ENCODE results near the gene C3orf38. TPM values are rescaled to one million over a fixed set of nuclear protein-coding genes. Genes with fewer than 3 reads are reported as not detected.

The C3orf38 gene
- total RNA-seq, 1 experiment from 2014 or later = 24.1 TPM

GRCh38 chr3:88166419-88166971 is 16.7 kb downstream of the C3orf38 start:
- H3K4me3 Mint-ChIP-seq = no peak overlapping the region
- H3K27me3 Mint-ChIP-seq (ENCODE audit: low read depth) = no peaks in the 10 kb centered on the region
- peaks cover 32% of the 10 kb centered on the region for H3K36me3 Mint-ChIP-seq
- H3K4me1 Mint-ChIP-seq = peaks cover 15% of the 10 kb centered on the region
- ATAC-seq = no peak
- no peak overlapping the region for H3K27ac Mint-ChIP-seq
- H3K9me3 Mint-ChIP-seq = peaks cover 13% of the 10 kb centered on the region
- no peak for DNase-seq (ENCODE audit: low spot score)
- TF ChIP-seq PRRX2 (CRISPR knock-in tag; IDR thresholded peaks at IDR 0.05) (no peak), OVOL2 (CRISPR knock-in tag; IDR thresholded peaks at IDR 0.05; ENCODE audit: borderline replicate concordance) (no peak), MAX (CRISPR knock-in tag; IDR thresholded peaks at IDR 0.05) (no peak), NFATC4 (CRISPR knock-in tag; IDR thresholded peaks at IDR 0.05) (no peak), NR1H2 (CRISPR knock-in tag; IDR thresholded peaks at IDR 0.05) (no peak), NFYB (CRISPR knock-in tag; conservative IDR thresholded peaks at IDR 0.05; ENCODE audit: low read depth) (no peak), SMAD4 (CRISPR knock-in tag; IDR thresholded peaks at IDR 0.05) (no peak), ETV6 (CRISPR knock-in tag; IDR thresholded peaks at IDR 0.05) (no peak), ZMAT4 (CRISPR knock-in tag; IDR thresholded peaks at IDR 0.05) (no peak), TEAD1 (CRISPR knock-in tag; IDR thresholded peaks at IDR 0.05) (no peak)
- TF ChIP-seq, protein P1, sequence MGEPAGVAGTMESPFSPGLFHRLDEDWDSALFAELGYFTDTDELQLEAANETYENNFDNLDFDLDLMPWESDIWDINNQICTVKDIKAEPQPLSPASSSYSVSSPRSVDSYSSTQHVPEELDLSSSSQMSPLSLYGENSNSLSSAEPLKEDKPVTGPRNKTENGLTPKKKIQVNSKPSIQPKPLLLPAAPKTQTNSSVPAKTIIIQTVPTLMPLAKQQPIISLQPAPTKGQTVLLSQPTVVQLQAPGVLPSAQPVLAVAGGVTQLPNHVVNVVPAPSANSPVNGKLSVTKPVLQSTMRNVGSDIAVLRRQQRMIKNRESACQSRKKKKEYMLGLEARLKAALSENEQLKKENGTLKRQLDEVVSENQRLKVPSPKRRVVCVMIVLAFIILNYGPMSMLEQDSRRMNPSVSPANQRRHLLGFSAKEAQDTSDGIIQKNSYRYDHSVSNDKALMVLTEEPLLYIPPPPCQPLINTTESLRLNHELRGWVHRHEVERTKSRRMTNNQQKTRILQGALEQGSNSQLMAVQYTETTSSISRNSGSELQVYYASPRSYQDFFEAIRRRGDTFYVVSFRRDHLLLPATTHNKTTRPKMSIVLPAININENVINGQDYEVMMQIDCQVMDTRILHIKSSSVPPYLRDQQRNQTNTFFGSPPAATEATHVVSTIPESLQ (CRISPR knock-in tag; IDR thresholded peaks at IDR 0.05) = no peak
- TF ChIP-seq, protein P2, sequence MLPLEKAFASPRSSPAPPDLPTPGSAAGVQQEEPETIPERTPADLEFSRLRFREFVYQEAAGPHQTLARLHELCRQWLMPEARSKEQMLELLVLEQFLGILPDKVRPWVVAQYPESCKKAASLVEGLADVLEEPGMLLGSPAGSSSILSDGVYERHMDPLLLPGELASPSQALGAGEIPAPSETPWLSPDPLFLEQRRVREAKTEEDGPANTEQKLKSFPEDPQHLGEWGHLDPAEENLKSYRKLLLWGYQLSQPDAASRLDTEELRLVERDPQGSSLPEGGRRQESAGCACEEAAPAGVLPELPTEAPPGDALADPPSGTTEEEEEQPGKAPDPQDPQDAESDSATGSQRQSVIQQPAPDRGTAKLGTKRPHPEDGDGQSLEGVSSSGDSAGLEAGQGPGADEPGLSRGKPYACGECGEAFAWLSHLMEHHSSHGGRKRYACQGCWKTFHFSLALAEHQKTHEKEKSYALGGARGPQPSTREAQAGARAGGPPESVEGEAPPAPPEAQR (CRISPR knock-in tag; IDR thresholded peaks at IDR 0.05) = no peak
- ChIA-PET POLR2A (no interaction called here), CTCF (no interaction called here)

DNA sequence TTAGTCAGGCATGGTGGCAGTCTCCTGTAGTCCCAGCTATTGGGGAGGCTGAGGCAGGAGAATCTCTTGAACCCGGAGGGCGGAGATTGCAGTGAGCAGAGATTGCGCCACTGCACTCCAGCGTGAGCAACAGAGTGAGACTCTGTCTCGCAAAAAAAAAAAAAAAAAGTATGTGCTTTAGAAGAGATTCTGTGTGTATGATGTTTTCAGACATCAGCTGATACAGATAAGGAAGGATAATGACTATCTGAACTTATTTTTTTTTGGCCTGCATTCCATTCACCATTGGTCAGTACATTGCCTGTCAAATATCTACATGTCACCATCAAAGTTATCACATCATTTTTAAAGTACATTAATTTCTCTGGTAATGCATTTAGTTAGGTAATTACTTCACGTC is 17.4 kb downstream of the C3orf38 start:
- Mint-ChIP-seq H3K27ac (no peak overlapping the region), H3K4me1 (peaks cover 15% of the 10 kb centered on the region), H3K4me3 (no peak overlapping the region), H3K27me3 (ENCODE audit: low read depth) (no peaks in the 10 kb centered on the region), H3K36me3 (peaks cover 30% of the 10 kb centered on the region), H3K9me3 (peaks cover 13% of the 10 kb centered on the region)
- DNase-seq (ENCODE audit: low spot score) (no peak), ATAC-seq (no peak)
- ChIA-PET CTCF (no interaction called here), POLR2A (no interaction called here)
- TF ChIP-seq NR2C2 (CRISPR knock-in tag; IDR thresholded peaks at IDR 0.05) (no peak), USF2 (CRISPR knock-in tag; IDR thresholded peaks at IDR 0.05) (no peak), ZNF423 (CRISPR knock-in tag; IDR thresholded peaks at IDR 0.05) (no peak), HMGA2 (CRISPR knock-in tag; IDR thresholded peaks at IDR 0.05) (no peak), TP53 (CRISPR knock-in tag; IDR thresholded peaks at IDR 0.05) (no peak), ZMAT4 (CRISPR knock-in tag; IDR thresholded peaks at IDR 0.05) (no peak), MYBL2 (CRISPR knock-in tag; IDR thresholded peaks at IDR 0.05) (no peak), PRRX2 (CRISPR knock-in tag; IDR thresholded peaks at IDR 0.05) (no peak), NR1H2 (CRISPR knock-in tag; IDR thresholded peaks at IDR 0.05) (no peak), SMAD3 (CRISPR knock-in tag; IDR thresholded peaks at IDR 0.05; ENCODE audit: borderline replicate concordance) (no peak), FOXP1 (CRISPR knock-in tag; IDR thresholded peaks at IDR 0.05; ENCODE audit: borderline replicate concordance) (no peak), NR3C1 (CRISPR knock-in tag; conservative IDR thresholded peaks at IDR 0.05; ENCODE audit: low read depth) (no peak), SMAD4 (CRISPR knock-in tag; IDR thresholded peaks at IDR 0.05) (no peak), ZBTB21 (CRISPR knock-in tag; IDR thresholded peaks at IDR 0.05; ENCODE audit: borderline replicate concordance) (no peak), EMX1 (CRISPR knock-in tag; IDR thresholded peaks at IDR 0.05) (no peak), ZNF263 (CRISPR knock-in tag; IDR thresholded peaks at IDR 0.05; ENCODE audit: low read depth) (no peak)
- TF ChIP-seq, protein P3, sequence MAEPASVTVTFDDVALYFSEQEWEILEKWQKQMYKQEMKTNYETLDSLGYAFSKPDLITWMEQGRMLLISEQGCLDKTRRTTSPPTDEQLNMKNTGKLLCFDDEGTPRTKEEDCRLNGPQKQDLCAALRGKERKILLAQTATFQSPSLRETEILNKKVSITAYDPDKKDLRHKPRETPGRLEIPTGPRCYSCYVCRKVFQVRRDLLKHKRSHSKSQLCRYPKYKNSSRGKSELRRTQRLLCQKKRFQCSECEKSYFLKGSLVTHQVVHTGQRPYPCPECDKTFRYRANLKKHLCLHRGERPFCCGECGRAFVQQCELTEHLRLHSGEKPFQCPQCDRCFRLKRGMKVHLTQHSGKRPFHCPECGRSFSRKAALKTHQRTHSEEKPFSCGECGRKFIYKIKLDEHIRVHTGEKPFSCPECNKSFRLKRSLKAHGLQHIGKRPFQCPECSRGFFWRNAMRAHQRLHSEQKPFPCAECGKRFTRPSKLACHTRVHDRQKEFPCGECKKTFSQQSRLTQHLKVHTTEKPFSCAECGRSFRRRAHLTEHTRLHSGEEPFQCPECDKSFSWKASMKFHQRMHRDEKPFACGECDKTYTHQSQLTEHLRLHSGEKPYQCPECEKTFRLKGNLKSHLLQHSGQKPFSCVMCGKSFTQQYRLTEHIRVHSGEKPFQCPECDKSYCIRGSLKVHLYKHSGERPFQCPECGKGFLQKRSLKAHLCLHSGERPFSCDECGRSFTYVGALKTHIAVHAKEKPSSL (CRISPR knock-in tag; conservative IDR thresholded peaks at IDR 0.05) = no peak
- TF ChIP-seq, protein P4, sequence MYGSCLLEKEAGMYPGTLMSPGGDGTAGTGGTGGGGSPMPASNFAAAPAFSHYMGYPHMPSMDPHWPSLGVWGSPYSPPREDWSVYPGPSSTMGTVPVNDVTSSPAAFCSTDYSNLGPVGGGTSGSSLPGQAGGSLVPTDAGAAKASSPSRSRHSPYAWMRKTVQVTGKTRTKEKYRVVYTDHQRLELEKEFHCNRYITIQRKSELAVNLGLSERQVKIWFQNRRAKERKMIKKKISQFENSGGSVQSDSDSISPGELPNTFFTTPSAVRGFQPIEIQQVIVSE (CRISPR knock-in tag; IDR thresholded peaks at IDR 0.05; ENCODE audit: borderline replicate concordance) = no peak
- TF ChIP-seq, protein P5, sequence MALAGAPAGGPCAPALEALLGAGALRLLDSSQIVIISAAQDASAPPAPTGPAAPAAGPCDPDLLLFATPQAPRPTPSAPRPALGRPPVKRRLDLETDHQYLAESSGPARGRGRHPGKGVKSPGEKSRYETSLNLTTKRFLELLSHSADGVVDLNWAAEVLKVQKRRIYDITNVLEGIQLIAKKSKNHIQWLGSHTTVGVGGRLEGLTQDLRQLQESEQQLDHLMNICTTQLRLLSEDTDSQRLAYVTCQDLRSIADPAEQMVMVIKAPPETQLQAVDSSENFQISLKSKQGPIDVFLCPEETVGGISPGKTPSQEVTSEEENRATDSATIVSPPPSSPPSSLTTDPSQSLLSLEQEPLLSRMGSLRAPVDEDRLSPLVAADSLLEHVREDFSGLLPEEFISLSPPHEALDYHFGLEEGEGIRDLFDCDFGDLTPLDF (CRISPR knock-in tag; IDR thresholded peaks at IDR 0.05) = no peak

Data from WTC11 (cell line).